Liver (tissue), 9 donors: ENCODE measurements around the gene TPRN. TPM values are rescaled to one million over a fixed set of nuclear protein-coding genes. Genes with fewer than 3 reads are reported as not detected.

ENCODE experiments used
- DNase-seq: peaks from one replicate; pipeline ENCODE4 v3.0.0-alpha.2; 2017; ENCODE audit warnings: low spot score
- H3K27ac ChIP-seq, 2 donors: one replicate each; pipeline ENCODE4 v1.7.0; 2013; ENCODE audit warnings: inconsistent platforms in 2 of 2, low read length in 2 of 2, control low read depth in 1 of 2, low read depth in 1 of 2, mild to moderate bottlenecking in 1 of 2
- H3K27me3 ChIP-seq, 4 donors: one replicate each; pipeline versions ENCODE4 v1.6.1 to v1.7.0; 2013; ENCODE audit warnings: low read length in 3 of 4, inconsistent platforms in 1 of 4, mild to moderate bottlenecking in 1 of 4, moderate library complexity in 1 of 4; ENCODE audit not compliant: control insufficient read depth in 4 of 4, insufficient read depth in 4 of 4
- H3K36me3 ChIP-seq, 4 donors: one replicate each; pipeline versions ENCODE4 v1.6.1 to v1.7.0; 2013; ENCODE audit warnings: low read length in 3 of 4, mild to moderate bottlenecking in 3 of 4, low read depth in 1 of 4, moderate library complexity in 1 of 4; ENCODE audit not compliant: control insufficient read depth in 4 of 4, insufficient read depth in 3 of 4
- H3K4me1 ChIP-seq, 4 donors: one replicate each; pipeline versions ENCODE4 v1.6.1 to v1.7.0; 2013; ENCODE audit warnings: low read length in 3 of 4, mild to moderate bottlenecking in 3 of 4, moderate library complexity in 1 of 4; ENCODE audit not compliant: control insufficient read depth in 4 of 4, insufficient read depth in 4 of 4
- H3K4me3 ChIP-seq, 3 donors: one replicate each; pipeline versions ENCODE4 v1.6.1 to v1.7.0; 2013; ENCODE audit warnings: low read length in 3 of 3, control low read depth in 1 of 3, low read depth in 1 of 3, mild to moderate bottlenecking in 1 of 3
- H3K9ac ChIP-seq, 2 donors: one replicate each; pipeline ENCODE4 v1.7.0; 2013; ENCODE audit warnings: low read length in 2 of 2, mild to moderate bottlenecking in 2 of 2, moderate library complexity in 2 of 2, control low read depth in 1 of 2, low read depth in 1 of 2
- H3K9me3 ChIP-seq, 4 donors: one replicate each; pipeline versions ENCODE4 v1.6.1 to v1.7.0; 2013; ENCODE audit warnings: low read length in 3 of 4; ENCODE audit not compliant: control insufficient read depth in 4 of 4
- ATF3 ChIP-seq: IDR thresholded peaks from 2 replicates; pipeline ENCODE4 v1.6.1; 2016; ENCODE audit warnings: antibody characterized with exemption
- CTCF ChIP-seq: fragments of 150-350 bp; IDR thresholded peaks from 2 replicates; pipeline ENCODE4 v1.5.1; 2017; ENCODE audit warnings: improper control_type of control experiment, low read depth, low read length; ENCODE audit not compliant: missing input control
- EGR1 ChIP-seq, 2 donors: IDR thresholded peaks; 2 replicates each; pipeline ENCODE4 v1.6.1; 2016 to 2018; ENCODE audit warnings: antibody characterized with exemption in 2 of 2, low read depth in 2 of 2
- GABPA ChIP-seq, 2 donors: IDR thresholded peaks in 1 of 2; conservative IDR thresholded peaks in 1 of 2; 2 replicates each; pipeline ENCODE4 v1.6.1; 2016; ENCODE audit warnings: antibody characterized with exemption in 2 of 2, mild to moderate bottlenecking in 1 of 2, moderate library complexity in 1 of 2
- HNF4A ChIP-seq, 2 donors: conservative IDR thresholded peaks; 2 replicates each; pipeline ENCODE4 v1.6.1; 2016; ENCODE audit warnings: antibody characterized with exemption in 2 of 2, mild to moderate bottlenecking in 2 of 2
- JUND ChIP-seq, 2 donors: IDR thresholded peaks; 2 replicates each; pipeline ENCODE4 v1.6.1; 2016; ENCODE audit warnings: antibody characterized with exemption in 2 of 2
- MAX ChIP-seq: IDR thresholded peaks from 2 replicates; pipeline ENCODE4 v1.6.1; 2016; ENCODE audit warnings: antibody characterized with exemption
- NR2F2 ChIP-seq: IDR thresholded peaks from 2 replicates; pipeline ENCODE4 v1.6.1; 2016; ENCODE audit warnings: antibody characterized with exemption
- RAD21 ChIP-seq, 2 donors: IDR thresholded peaks; 2 replicates each; pipeline ENCODE4 v1.6.1; 2016; ENCODE audit warnings: antibody characterized with exemption in 2 of 2, mild to moderate bottlenecking in 2 of 2
- REST ChIP-seq: IDR thresholded peaks from 2 replicates; pipeline ENCODE4 v1.6.1; 2016; ENCODE audit warnings: antibody characterized with exemption, mild to moderate bottlenecking
- RXRA ChIP-seq, 2 donors: IDR thresholded peaks; 2 replicates each; pipeline ENCODE4 v1.6.1; 2017 to 2018; ENCODE audit warnings: antibody characterized with exemption in 2 of 2, mild to moderate bottlenecking in 1 of 2
- TAF1 ChIP-seq: conservative IDR thresholded peaks from 2 replicates; pipeline ENCODE4 v1.6.1; 2016; ENCODE audit warnings: antibody characterized with exemption, mild to moderate bottlenecking
- YY1 ChIP-seq: IDR thresholded peaks from 2 replicates; pipeline ENCODE4 v1.6.1; 2016; ENCODE audit warnings: antibody characterized with exemption, mild to moderate bottlenecking
- ZBTB33 ChIP-seq: IDR thresholded peaks from 2 replicates; pipeline ENCODE4 v1.6.1; 2016; ENCODE audit warnings: antibody characterized with exemption
- WGBS: extraction: QIAGEN DNeasy Blood & Tissue Kit; methylation state at CpG from one replicate; pipeline ENCODE4 v1.1.7; 2013; 5-methylcytosine and 5-hydroxymethylcytosine counted together
- polyA plus RNA-seq, 2 donors: library from polyadenylated mRNA; stranded (reverse) in 1 of 2; unstranded in 1 of 2; fragments of 200-250 nt in 1 of 2; fragments of >200 nt in 1 of 2; fragmentation: Nextera tagmentation in 1 of 2; extraction: Ambion mirVana in 1 of 2; gene quantifications; one replicate each; pipeline versions ENCODE4 v1.2.1 to v1.2.3, GENCODE V29; 2013 to 2015
- total RNA-seq, 2 donors: library from RNA; depleted of rRNA; stranded (reverse); fragments of >200 nt; gene quantifications; one replicate each; pipeline ENCODE4 v1.2.3, GENCODE V29; 2014
- donor health status: healthy.
- donor health status: healthy.
- donor health status: healthy.
- donor health status: healthy.
- donor health status: healthy.

The TPRN gene
- total and polyA plus RNA-seq, 4 donors = 5.4 to 20.1 (median 11.1) TPM

- no peak for DNase-seq
- Histone ChIP-seq H3K27me3 (no peaks in the 10 kb centered on the region), H3K4me3 (peak overlapping the region; percentile 66 to 90 (median 66)), H3K27ac (peak overlapping the region; percentile 81 to 84), H3K36me3 (no peaks in the 10 kb centered on the region), H3K4me1 (peaks cover 34 to 89% (median 75%) of the 10 kb centered on the region in 4 donors), H3K9me3 (no peaks in the 10 kb centered on the region), H3K9ac (peak overlapping the region in 1 of 2 donors; percentile 66)
- WGBS = 39% methylated on average over 11 of the region's 11 CpGs
- TF ChIP-seq JUND (IDR thresholded peaks at IDR 0.05) = no peak
- TF ChIP-seq MAX = no peak
- no peak for TF ChIP-seq ZBTB33
- no peak for TF ChIP-seq REST
- TF ChIP-seq CTCF = no peak
- TF ChIP-seq YY1 = no peak
- no peak for TF ChIP-seq RAD21 (IDR thresholded peaks at IDR 0.05)
- TF ChIP-seq RXRA (IDR thresholded peaks at IDR 0.05) = no peak
- TF ChIP-seq ATF3 = no peak
- no peak for TF ChIP-seq GABPA (IDR thresholded peaks at IDR 0.05 in 1 of 2, conservative IDR thresholded peaks at IDR 0.05 in 1 of 2)
- TF ChIP-seq HNF4A (conservative IDR thresholded peaks at IDR 0.05) = no peak
- TF ChIP-seq EGR1 (IDR thresholded peaks at IDR 0.05; ENCODE audit: low read depth in 2 of 2) = no peak
- TF ChIP-seq NR2F2 = no peak
- TF ChIP-seq TAF1 = no peak
Observed at GRCh38 chr9:137198902-137199283, 1.6 kb downstream of the TPRN start.
